Urothelium cell line (cell line): ENCODE data around the gene C20orf96.
"Not testable (repeated sequence)": the region's sequence is repeated elsewhere in the genome, so short reads cannot be mapped to it uniquely, and the experiment has no call there.

ENCODE experiments used
- DNase-seq: peaks from one replicate; pipeline ENCODE4 v3.0.0; 2011; ENCODE audit warnings: low spot score, mixed read lengths
- FAIRE-seq: peaks from 2 replicates; lab custom pipeline; 2011; peaks lifted over from hg19 to GRCh38; lab: Jason Lieb, UNC

The C20orf96 gene, protein sequence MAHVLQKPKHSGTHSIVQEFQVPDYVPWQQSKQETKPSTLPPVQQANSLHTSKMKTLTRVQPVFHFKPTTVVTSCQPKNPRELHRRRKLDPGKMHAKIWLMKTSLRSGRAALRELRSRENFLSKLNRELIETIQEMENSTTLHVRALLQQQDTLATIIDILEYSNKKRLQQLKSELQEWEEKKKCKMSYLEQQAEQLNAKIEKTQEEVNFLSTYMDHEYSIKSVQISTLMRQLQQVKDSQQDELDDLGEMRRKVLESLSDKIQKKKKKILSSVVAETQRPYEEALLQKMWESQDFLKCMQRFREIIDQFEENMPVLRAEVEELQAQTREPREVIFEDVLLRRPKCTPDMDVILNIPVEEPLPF

DNA sequence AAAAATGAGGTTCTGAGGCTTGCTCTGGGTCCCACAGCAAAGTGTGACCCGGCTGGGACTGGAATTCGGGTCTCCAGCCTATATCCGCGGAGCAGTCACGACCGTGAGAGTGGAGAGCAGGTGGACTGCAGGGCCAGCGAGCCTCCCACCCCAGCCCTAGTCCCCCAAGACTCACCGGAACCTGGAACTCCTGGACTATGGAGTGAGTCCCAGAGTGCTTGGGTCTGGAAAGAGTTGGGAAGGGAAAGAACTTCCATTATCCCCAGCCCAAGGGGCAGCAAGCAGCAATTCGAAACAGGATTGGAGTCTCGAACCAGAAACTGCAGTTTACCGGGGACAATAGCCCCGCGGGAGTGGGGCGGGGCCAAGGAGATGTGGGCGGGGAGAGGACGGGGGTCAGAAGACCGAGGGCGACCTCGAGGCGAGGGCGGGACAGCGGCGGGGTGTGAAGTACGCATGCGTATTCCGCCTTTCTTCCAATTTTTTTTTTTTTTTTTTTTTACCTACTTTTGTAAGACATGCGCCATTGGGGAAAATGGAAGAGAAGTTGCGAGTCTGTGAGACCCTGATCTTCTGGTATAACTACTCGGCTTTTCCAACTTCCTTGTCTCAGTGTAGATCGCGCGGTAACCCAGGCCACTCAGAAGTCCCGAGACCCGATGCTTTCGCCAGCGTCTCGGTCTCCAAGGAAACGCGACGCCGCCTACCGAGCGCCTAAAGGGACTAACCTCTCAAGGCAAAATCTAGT is at the start of gene C20orf96:
TSS of gene C20orf96 (minus strand) at position 667 of the 748 bp plus-strand sequence. CDS start at position 527, 140 bp downstream.
- FAIRE-seq: no peak
- peak; percentile 97 for DNase-seq

DNA sequence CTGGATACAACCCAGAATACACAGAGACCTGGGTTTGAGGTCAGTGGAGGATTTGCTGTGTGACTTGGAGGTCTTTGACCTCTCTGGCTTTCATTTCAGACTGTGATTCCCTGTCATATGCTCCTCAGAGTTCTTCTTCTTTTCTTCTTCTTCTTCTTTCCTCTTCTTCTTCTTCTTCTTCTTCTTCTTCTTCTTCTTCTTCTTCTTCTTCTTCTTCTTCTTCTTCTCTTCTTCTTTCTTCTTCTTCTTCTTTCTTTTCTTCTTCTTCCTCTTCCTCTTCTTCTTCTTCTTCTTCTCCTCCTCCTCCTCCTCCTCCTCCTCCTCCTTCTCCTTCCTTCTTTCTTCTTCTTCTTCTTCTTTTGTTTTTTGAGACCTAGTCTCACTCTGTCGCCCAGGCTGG is 45.5 kb upstream of the C20orf96 start:
- not testable (repeated sequence) for FAIRE-seq, DNase-seq

DNA sequence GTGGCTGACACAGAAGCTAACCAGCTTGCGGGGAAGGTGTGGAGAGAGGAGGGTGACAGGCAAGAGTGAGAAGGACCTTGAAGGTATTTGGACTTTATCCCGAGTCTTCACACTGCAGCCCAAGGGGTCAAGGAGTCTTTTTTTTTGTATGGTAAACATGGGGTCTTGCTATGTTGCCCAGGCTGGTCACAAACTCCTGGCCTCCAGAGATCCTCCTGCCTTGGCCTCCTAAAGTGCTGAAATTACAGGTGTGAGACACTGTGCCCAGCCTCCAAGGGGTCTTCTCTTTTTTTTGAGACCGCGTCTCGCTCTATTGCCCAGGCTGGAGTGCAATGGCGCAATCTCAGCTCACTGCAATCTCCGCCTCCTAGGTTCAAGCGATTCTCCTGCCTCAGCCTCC is 44.0 kb upstream of the C20orf96 start:
- DNase-seq (no peak), FAIRE-seq (no peak)

DNA sequence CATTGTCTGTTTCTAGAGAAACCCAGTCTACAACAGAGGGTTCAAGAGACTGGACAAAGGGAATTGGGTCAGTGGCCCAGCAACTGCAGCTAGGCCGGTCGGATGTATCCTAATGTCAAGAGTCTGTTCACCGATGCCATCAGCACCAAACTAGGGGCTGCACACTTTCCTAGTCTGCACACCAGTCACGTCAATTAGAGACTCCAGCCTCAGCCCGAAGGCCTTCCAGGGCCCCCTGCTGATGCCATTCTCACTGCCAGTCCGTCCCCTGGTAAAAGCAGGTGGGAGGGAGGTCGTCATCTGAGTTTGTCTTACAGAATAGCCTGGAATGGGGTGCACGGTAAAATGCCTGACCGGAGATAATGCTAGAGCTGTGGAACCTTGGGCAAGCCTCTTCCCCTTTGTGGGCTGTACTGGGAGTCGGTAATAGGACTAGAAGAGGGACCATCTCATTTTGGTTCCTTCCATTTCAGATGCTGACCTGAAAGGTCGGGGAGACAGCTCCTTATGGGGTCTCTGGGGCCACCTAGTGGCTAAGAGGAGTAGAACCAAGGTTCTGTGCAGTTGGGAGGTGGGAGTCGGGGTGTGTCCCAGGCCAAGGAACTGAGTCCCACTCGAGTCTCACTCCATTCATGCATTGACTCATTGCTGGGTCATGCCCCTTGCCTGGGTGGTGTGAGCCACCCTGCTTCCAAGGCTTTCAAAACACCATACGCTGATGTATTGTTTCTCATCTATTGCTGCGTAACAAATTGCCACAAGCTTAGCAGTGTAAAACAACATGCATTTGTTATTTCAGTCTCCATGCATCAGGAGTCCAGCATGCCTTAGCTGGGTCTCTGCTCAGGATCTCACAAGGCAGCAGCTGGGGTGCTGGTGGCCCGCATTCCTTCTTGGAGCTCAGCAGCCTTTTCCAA is 39.9 kb upstream of the C20orf96 start:
- FAIRE-seq (no peak), DNase-seq (peak; percentile 67)

DNA sequence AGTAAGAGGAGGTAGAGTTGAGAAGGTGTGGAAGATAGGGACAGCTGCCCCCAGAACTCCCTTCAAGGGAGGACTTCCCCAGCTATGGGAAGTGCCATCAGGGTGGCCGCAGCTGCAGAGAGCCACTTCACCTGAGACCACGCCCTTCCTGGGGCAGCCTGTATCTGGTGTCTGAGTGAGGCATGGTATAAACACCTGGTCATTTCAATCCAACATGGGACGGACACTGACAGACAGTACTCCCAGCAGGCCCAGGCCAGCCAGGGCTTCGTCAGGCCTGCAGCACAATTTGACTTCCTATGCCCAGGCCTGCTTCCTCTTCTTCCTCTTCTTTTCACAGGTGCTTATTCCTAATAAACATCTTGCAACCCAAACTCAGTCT is 39.3 kb upstream of the C20orf96 start:
- no peak for FAIRE-seq

DNA sequence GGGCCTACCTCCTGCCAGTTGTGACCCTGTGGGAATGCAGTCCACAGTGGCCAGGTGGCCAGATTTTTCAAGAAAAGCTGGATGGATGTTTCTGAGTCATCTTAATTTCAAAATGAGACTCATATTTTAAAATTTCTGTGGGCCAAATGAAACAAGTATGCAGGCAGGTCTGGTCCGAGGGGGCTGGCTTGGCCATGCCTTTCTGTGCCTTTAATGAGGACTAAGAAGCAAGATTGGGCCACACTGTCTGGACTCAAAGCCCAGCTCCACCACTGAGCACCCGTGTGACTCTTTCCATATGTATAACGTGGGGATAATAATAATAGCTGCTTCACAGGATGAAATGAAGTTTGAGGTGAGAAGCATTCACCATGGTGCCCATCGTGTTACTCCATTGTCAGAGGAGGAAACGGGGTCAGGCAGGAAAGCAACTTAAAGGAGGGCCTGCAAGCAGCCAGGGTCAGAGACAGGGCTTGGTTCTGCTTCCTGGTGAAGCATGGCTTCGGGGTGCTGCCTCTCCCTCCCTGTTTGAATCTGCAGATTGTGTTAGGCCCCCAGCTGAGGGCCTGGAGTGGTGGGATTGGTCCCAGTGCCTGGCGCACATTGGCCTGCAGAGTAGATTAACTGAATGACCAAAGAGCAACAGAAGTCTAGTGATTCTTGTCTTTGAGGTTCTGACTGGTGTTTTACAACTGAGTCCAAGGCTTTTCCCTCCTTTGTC is 38.6 kb upstream of the C20orf96 start:
- DNase-seq (no peak), FAIRE-seq (no peak)

More for the DNA sequence above, 39.3 kb upstream of the C20orf96 start:
- DNase-seq: no peak

DNA sequence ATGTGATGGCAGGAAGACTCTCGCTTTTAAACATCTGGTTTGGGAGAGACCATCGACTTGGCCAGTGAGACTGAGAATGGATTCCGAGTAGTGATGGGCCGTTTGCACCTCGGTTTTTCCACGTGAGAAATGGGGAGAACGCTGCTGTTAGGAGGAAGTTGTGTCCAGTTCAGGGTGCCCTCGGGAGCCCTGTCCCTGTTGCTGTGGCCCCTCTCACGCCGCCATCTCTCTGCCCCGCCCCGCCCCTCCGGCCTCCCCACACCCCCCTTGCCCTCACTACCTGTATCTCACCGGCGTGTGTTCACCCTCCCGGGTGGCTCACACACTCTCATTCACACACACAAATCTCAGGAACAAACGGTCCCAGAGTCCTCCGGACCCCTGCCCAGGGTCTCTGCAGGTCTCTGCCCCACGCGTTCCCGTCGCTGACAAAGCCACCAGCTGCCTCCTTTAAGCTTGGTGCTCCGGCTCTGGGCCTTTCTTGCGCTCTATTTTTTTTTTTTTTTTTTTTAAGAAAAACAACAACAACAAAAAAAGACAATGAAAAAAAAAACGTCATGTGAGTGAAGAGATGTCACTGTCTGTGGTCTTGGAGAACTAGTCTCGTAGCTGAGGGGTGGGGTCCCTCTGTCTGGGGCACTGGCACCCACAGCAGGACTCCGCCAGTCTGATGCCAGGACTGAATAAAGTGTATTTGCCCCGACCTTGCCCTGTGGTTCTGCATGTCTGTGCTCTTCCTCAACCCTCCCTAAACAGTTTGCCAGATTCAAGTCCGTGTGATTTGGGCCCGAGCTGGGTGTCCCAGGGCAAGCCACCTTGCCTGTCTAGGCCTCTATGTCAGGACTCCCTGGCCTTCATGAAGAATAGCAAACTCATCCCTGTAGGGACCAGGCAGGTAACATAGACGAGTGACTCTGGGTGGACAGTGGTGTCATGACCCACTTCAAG is 37.8 kb upstream of the C20orf96 start:
- DNase-seq (peak; percentile 12), FAIRE-seq (no peak)

DNA sequence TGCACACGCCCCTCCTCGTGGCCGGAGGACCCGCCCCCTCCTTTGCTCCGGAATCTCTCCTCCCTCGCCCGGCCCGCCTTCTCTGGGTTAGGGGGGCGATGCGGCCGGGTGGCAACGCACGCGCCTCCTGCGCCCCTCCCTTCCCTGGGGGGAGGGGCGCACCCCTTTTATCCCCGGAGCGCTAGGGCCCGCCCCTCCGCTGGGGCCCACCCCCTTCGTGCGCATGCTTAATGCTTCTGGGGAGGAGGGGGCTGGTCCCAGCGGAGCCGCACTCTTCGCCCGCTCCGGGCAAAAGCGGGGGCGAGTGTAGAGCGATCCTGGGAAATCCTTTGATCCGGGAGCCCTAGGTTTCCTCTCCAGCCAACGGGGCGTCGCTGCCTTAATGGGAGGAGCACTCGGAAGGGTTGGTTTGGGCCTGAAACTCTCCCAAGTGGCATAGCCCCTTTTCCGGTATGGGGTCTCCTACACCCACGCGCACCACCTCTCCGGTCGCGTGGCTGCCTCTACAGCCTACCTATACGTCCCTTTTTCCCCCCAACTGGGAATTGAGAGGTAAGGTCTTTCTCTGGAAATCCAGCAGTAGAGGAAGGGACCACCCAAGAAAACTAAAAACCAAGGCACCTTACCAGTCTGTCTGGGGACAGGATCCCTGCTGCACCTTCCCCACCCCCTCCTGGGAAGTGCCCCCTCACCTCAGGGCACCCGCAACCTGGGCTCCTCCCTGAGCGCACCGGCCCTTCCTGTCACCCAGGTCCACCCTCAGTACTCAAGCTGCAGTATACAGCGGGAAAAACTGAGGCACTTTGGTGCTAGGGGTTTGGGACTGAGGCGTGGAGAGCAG is 36.9 kb upstream of the C20orf96 start:
- DNase-seq (peak; percentile 92), FAIRE-seq (no peak)

DNA sequence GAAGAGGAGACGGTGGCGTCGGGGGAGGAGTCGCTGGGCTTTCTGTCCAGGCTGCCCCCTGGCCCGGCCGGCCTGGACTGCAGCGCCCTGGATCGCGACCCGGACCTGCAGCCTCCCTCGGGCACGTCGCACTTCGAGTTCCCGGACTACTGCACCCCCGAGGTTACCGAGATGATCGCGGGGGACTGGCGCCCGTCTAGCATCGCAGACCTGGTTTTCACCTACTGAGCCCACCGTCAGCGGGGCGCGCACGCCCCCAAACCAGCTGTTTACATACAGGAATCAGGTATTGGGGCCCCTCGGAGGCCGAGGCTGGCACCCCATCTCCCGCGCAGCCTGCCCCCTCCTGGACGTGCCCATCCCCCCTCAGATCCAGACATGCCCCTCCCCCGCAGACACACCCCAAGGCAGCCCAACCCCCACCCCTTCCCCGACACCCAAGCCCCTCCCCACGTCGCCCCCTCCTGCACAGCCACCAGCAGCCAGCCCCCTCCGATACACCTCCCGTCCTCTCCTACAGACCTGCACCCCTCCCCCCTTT is 36.2 kb upstream of the C20orf96 start:
- FAIRE-seq: no peak
- DNase-seq: peak; percentile 32

DNA sequence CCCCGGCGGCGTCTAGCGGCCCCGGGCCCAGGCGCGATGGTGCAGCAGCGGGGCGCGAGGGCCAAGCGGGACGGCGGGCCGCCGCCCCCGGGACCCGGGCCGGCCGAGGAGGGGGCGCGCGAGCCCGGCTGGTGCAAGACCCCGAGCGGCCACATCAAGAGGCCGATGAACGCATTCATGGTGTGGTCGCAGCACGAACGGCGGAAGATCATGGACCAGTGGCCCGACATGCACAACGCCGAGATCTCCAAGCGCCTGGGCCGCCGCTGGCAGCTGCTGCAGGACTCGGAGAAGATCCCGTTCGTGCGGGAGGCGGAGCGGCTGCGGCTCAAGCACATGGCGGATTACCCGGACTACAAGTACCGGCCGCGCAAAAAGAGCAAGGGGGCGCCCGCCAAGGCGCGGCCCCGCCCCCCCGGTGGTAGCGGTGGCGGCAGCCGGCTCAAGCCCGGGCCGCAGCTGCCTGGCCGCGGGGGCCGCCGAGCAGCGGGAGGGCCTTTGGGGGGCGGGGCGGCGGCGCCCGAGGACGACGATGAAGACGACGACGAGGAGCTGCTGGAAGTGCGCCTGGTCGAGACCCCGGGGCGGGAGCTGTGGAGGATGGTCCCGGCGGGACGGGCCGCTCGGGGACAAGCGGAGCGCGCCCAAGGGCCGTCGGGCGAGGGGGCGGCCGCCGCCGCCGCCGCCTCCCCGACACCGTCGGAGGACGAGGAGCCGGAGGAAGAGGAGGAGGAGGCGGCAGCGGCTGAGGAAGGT is 35.5 kb upstream of the C20orf96 start:
- DNase-seq (peak; percentile 40), FAIRE-seq (no peak)

DNA sequence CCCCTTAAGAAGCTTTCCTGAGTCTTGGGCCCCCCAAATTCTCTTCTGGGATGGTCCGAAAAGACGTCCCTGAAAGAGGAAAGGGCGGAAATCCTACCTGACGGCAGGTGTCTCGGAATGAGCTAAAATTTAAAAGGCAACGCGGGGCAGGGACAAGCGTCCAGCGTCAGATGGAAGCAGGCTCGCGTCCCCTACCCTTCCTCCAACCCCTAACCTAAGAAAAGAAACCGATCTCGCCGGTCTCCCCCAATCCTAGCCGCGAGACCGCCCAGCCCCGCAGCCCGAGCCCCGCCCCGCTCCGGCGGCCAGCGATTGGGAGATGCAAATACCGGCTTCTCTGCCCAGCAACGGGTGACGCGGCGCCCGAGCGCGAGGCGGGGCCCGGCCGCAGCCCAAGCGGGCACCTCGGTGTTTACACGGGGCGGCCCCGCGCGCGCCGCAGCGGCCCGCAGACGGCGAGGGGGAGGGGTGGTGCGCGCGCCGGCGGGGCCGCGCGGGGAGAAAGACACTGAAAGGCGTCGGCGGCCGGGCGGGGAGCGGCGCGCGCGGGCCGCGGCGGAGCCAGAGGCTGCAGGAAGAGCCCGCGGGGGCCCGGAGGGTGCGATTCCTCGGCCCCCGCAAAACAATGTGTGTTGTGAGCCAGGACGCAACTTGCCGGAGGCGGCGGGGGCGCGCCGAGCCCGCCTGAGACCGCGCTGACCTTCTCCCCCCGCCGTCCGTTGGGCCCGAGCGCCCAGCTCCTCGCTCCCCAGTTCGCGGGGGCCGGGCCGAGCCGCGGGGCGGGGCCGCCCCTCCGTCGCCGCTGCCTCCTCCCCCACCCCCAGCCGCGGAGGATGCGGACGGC is 34.7 kb upstream of the C20orf96 start, which contains the start of gene SOX12:
TSS of gene SOX12 (plus strand) at position 508 of the 844 bp plus-strand sequence. CDS start 373 bp downstream, outside the sequence.
- peak; percentile 92 for DNase-seq
- FAIRE-seq: peak; percentile 20

DNA sequence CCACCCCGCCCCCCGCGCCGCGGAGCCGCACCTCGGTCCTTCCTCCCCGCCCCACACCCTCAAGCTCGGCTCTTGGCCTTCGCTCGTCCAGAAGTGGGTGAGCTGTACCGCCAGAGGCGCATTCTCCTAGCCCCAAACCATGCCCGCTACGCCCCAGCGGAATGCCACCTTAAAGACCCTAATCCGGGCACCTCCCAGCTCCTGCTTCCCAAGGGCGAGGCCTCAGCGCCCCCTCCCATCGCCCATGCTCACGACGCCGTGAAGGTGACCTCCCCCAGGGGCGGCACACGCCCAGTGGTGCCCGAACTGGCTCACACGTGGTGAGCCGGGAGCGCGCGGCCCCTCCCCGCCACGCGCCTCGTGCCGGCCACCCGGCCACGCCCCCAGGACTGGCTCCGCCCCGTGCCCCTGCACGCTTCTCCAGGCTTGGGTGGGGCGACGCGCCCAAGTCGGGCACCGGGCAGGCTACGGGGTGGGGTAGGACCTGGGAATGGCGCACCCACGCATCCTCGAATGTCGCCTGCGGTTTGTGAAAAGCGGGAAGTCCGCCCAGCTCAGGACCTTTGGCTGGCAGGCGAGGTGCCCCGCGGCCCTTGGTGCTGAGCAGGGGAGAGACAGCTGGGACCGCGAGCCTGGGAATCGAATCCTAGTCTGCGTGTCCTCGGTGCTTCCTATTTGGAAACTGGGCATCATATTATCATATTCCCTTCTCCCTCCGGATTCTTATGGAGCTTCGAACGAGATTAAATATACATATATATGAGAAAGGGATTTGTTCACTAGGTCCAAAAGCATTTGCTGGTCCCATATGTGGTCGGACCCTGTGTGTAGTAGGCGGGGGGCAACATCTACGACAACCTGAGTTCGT is 33.9 kb upstream of the C20orf96 start:
- DNase-seq (peak; percentile 90), FAIRE-seq (peak; percentile 98)

DNA sequence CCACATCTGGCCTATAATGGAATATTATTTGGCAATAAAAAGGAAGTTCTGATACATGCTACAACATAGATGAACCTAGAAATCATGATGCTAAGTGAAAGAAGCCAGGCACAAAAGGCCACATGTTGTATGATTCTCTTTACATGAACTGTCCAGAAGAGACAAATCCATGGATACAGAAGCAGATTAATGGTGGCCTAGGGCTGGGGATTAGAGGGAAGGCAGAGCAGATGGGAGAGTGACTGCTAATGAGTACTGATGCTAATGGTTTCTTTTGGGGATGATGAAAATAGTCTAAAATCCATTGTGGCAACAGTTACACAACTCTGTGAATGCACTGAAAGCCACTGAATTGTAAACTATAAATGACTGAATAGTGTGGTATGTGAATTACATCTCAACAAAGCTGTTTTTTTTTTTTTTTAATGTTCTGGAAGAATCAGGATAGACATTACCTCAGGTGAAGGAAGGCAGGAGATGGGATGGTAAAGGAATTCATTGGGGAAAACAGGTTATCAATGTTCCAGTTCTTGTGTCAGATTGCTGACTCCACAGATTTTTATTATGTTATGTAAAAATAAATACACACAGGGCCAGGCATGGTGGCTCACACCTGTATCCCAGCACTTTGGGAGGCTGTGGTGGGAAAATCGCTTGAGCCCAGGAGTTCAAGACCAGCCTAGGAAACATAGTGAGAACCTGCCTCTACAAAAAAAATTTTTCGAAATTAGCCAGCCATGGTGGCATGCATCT is 25.9 kb upstream of the C20orf96 start:
- FAIRE-seq (no peak), DNase-seq (no peak)

DNA sequence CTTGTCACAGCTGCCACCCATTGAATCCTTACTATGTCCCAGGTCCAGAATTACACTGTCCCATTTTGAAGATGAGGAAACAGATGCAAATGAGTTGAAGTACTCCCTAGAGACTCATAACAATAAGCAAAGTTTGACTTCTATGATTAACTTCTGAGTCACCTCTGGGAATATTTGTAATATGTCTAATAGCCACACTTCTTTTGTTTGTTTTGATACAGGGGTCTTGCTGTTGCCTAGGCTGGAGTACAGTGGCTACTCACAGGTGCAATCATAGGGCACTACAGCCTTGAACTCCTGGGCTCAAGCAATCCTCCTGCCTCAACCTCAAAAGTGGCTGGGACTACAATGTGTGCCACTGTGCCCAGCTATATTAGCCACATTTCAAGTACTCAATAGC is 23.4 kb upstream of the C20orf96 start:
- DNase-seq: no peak

DNA sequence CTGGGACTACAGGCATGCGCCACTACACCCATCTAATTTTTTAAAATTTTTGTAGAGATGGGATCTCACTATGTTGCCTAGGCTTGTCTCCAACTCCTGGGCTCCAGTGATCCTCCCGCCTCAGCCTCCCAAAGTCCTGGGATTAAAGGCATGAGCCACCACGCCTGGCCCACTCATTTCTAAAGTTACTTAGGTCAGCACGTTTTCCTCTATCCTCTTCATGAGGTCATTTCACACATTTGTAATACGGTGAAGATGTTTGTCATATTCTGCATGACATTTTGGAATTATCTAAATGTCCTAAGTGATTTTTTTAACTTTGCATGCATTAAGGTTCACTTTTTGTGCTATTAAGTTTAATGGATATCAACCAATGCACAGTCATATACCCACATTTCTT is 22.9 kb upstream of the C20orf96 start:
- FAIRE-seq (no peak), DNase-seq (no peak)

More for the DNA sequence above, 23.4 kb upstream of the C20orf96 start:
- no peak for FAIRE-seq
